OCI-LY7 (cell line): ENCODE results near the gene PLXNA3. TPM values are rescaled to one million over a fixed set of nuclear protein-coding genes. Genes with fewer than 3 reads are reported as not detected.

Experiments
- BruUV-seq: library from RNA; stranded (reverse); fragments of 400-500 nt; replicated peaks from 2 replicates; lab custom pipeline; 2021; lab: Mats Ljungman, UMichigan
- CTCF ChIA-PET: fragments of 300-600 bp; sonication (Branson Sonifier 250); formaldehyde crosslinking; loops from one replicate; lab custom pipeline; 2022; ENCODE audit warnings: antibody characterized with exemption; ENCODE audit not compliant: unreplicated experiment; lab: Charles Lee
- POLR2A ChIA-PET: fragments of 300-600 bp; sonication (Branson Sonifier 250); formaldehyde crosslinking; loops from one replicate; lab custom pipeline; 2022; ENCODE audit warnings: antibody characterized with exemption; lab: Charles Lee
- DNase-seq: peaks from one replicate; pipeline ENCODE4 v3.0.0-alpha.2; 2015; ENCODE audit warnings: low spot score
- H2AFZ ChIP-seq: fragments of 200-600 bp; sonication (generic), shearing (Covaris generic); 2 replicates; pipeline ENCODE4 v1.6.1; 2014; ENCODE audit warnings: mild to moderate bottlenecking, antibody characterized with exemption, low read length, moderate library complexity
- H3K27ac ChIP-seq: fragments of 200-600 bp; sonication (generic); 2 replicates; pipeline ENCODE4 v1.5.1; 2014; ENCODE audit warnings: mixed run types, low read depth, mild to moderate bottlenecking, moderate library complexity, low read length, inconsistent platforms; ENCODE audit not compliant: poor library complexity, severe bottlenecking
- H3K36me3 ChIP-seq: fragments of 200-600 bp; sonication (generic); 2 replicates; pipeline ENCODE4 v1.6.1; 2014; ENCODE audit warnings: mild to moderate bottlenecking, antibody characterized with exemption, low read length, moderate library complexity, mixed read lengths; ENCODE audit not compliant: insufficient read depth
- H3K4me1 ChIP-seq: fragments of 200-600 bp; sonication (generic); 2 replicates; pipeline ENCODE4 v1.5.1; 2014; ENCODE audit warnings: mild to moderate bottlenecking, low read length; ENCODE audit not compliant: insufficient read depth, poor library complexity, severe bottlenecking
- H3K4me2 ChIP-seq: fragments of 200-600 bp; sonication (generic); 2 replicates; pipeline ENCODE4 v1.6.1; 2014; ENCODE audit warnings: mild to moderate bottlenecking, low read length
- H3K4me3 ChIP-seq: fragments of 200-600 bp; sonication (generic); 2 replicates; pipeline ENCODE4 v1.5.1; 2014; ENCODE audit warnings: mild to moderate bottlenecking, low read depth, low read length; ENCODE audit not compliant: poor library complexity, severe bottlenecking
- H3K79me2 ChIP-seq: fragments of 200-600 bp; sonication (generic); 2 replicates; pipeline ENCODE4 v1.6.1; 2016; ENCODE audit warnings: low read depth, mild to moderate bottlenecking, low read length, moderate library complexity, mixed read lengths; ENCODE audit not compliant: insufficient read depth
- H3K9me2 ChIP-seq: fragments of 200-600 bp; sonication (generic); 2 replicates; pipeline ENCODE4 v1.6.1; 2016; ENCODE audit warnings: mild to moderate bottlenecking, low read length, mixed read lengths; ENCODE audit not compliant: insufficient read depth
- H3K9me3 ChIP-seq: fragments of 200-600 bp; sonication (generic); 2 replicates; pipeline ENCODE4 v1.6.1; 2014; ENCODE audit warnings: mild to moderate bottlenecking, mixed run types, low read length, mixed read lengths
- H4K20me1 ChIP-seq: fragments of 200-600 bp; sonication (generic); 2 replicates; pipeline ENCODE4 v1.6.1; 2014; ENCODE audit warnings: mild to moderate bottlenecking, antibody characterized with exemption, low read length, moderate library complexity, mixed read lengths; ENCODE audit not compliant: insufficient read depth
- EZH2phosphoT487 ChIP-seq: fragments of 200-600 bp; sonication (generic); IDR thresholded peaks from 2 replicates; pipeline ENCODE4 v1.6.1; 2018; ENCODE audit warnings: low read depth, borderline replicate concordance, mild to moderate bottlenecking, mixed run types, antibody characterized with exemption, low read length, moderate library complexity, mixed read lengths
- intact Hi-C: fragments of 100-400 bp; cut with micrococcal nuclease; formaldehyde crosslinking; loops from one replicate; pipeline ENCODE4 v1.10.0; 2022; ENCODE audit not compliant: unreplicated experiment
- total RNA-seq, 2 experiments: library from RNA; depleted of rRNA in 1 of 2; stranded (reverse); fragments of >200 nt in 1 of 2; shearing (Covaris generic) in 1 of 2; gene quantifications; 2 replicates each; pipeline ENCODE4 v1.2.3, GENCODE V29; 2014 to 2022
- TF ChIP-seq, protein P1 (sequence below): fragments of 200-600 bp; sonication (generic); conservative IDR thresholded peaks from 2 replicates; pipeline ENCODE4 v1.5.1; 2014; ENCODE audit warnings: mild to moderate bottlenecking, antibody characterized with exemption, low read length, moderate library complexity, mixed read lengths

PLXNA3 gene
- total RNA-seq, 2 experiments from 2014 or later: 5.6 to 8.0 TPM

DNA sequence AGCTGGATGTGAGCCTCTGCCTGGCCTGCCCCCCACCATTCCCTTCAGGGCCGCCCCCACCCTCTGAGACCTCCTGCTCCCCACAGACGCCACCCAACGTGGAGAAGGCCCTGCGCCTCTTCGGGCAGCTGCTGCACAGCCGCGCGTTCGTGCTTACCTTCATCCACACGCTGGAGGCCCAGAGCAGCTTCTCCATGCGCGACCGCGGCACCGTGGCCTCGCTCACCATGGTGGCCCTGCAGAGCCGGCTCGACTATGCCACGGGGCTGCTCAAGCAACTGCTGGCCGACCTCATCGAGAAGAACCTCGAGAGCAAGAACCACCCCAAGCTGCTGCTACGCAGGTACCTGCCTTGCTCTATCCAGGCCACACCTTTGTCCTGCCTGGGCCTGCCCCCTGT, 10.1 kb downstream of the PLXNA3 start:
- Histone ChIP-seq H3K4me2 (no peak overlapping the region), H3K27ac (no peak overlapping the region), H2AFZ (no peak overlapping the region), H4K20me1 (no peaks in the 10 kb centered on the region), H3K36me3 (no peaks in the 10 kb centered on the region), H3K4me3 (no peak overlapping the region), H3K4me1 (no peaks in the 10 kb centered on the region), H3K9me2 (no peaks in the 10 kb centered on the region), H3K9me3 (no peaks in the 10 kb centered on the region), H3K79me2 (no peaks in the 10 kb centered on the region)
- TF ChIP-seq, protein P1, sequence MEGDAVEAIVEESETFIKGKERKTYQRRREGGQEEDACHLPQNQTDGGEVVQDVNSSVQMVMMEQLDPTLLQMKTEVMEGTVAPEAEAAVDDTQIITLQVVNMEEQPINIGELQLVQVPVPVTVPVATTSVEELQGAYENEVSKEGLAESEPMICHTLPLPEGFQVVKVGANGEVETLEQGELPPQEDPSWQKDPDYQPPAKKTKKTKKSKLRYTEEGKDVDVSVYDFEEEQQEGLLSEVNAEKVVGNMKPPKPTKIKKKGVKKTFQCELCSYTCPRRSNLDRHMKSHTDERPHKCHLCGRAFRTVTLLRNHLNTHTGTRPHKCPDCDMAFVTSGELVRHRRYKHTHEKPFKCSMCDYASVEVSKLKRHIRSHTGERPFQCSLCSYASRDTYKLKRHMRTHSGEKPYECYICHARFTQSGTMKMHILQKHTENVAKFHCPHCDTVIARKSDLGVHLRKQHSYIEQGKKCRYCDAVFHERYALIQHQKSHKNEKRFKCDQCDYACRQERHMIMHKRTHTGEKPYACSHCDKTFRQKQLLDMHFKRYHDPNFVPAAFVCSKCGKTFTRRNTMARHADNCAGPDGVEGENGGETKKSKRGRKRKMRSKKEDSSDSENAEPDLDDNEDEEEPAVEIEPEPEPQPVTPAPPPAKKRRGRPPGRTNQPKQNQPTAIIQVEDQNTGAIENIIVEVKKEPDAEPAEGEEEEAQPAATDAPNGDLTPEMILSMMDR: no peak
- no peak for TF ChIP-seq EZH2phosphoT487
- ChIA-PET CTCF (no interaction called here), POLR2A (interaction anchor here (0.8 kb wide), 1 partner anchor 15 kb away, joined by 4 read pairs; no protein-coding TSS in a partner anchor)
- BruUV-seq: no TSS peak
- no peak for DNase-seq
- intact Hi-C loops: no loop called here

- ChIA-PET CTCF (no interaction called here), POLR2A (interaction anchor here (1.1 kb wide), 1 partner anchor 10 kb away, joined by 4 read pairs; the partner anchor contains the start of gene LAGE3)
- H3K9me2 ChIP-seq: no peaks in the 10 kb centered on the region
- no peaks in the 10 kb centered on the region for H3K4me1 ChIP-seq
- intact Hi-C loops: no loop called here
- DNase-seq: no peak
- no TSS peak for BruUV-seq
- no peak for TF ChIP-seq EZH2phosphoT487
- TF ChIP-seq, protein P1: no peak
- no peaks in the 10 kb centered on the region for H3K36me3 ChIP-seq
- H3K27ac ChIP-seq: no peak overlapping the region
- H3K9me3 ChIP-seq: no peaks in the 10 kb centered on the region
- no peaks in the 10 kb centered on the region for H4K20me1 ChIP-seq
- H3K4me3 ChIP-seq: no peak overlapping the region
- no peak overlapping the region for H2AFZ ChIP-seq
- no peaks in the 10 kb centered on the region for H3K79me2 ChIP-seq
- H3K4me2 ChIP-seq: no peak overlapping the region
Measured at GRCh38 chrX:154469114-154469513, 11.0 kb downstream of the PLXNA3 start.

DNA sequence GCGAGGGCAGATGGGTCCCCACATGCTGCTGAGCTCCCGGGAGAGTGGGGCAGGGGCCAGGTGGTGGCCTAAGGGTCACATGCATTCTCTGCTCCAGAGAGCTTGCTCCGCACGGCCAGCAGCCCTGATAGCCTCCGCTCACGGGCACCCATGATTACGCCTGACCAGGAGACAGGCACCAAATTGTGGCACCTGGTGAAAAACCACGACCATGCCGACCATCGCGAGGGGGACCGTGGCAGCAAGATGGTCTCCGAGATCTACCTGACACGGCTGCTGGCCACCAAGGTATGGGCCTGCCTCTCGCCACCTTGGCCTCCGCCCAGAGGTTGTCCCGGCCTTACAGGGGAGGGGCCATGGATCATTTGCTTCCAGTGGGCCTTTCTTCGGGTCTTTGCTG, 11.8 kb downstream of the PLXNA3 start:
- H3K27ac ChIP-seq: no peak overlapping the region
- H3K36me3 ChIP-seq: no peaks in the 10 kb centered on the region
- no peaks in the 10 kb centered on the region for H3K9me2 ChIP-seq
- no peak overlapping the region for H3K4me2 ChIP-seq
- ChIA-PET CTCF (no interaction called here), POLR2A (interaction anchor here (1.1 kb wide), 1 partner anchor 9 kb away, joined by 4 read pairs; the partner anchor contains the start of gene LAGE3)
- DNase-seq: no peak
- no peaks in the 10 kb centered on the region for H3K4me1 ChIP-seq
- no peaks in the 10 kb centered on the region for H4K20me1 ChIP-seq
- intact Hi-C loops: no loop called here
- no TSS peak for BruUV-seq
- no peaks in the 10 kb centered on the region for H3K79me2 ChIP-seq
- no peak for TF ChIP-seq EZH2phosphoT487
- TF ChIP-seq, protein P1: no peak
- no peaks in the 10 kb centered on the region for H3K9me3 ChIP-seq
- H2AFZ ChIP-seq: no peak overlapping the region
- H3K4me3 ChIP-seq: no peak overlapping the region
